K562 (cell line): ENCODE measurements around the gene ITSN1. TPM values are rescaled to one million over a fixed set of nuclear protein-coding genes. Genes with fewer than 3 reads are reported as not detected.

ENCODE experiments used
- ARNT ChIP-seq, 2 experiments: fragments of 450-650 bp; IDR thresholded peaks; 2 replicates each; pipeline ENCODE4 v1.6.1; 2016; ENCODE audit warnings: mild to moderate bottlenecking in 1 of 2
- BRCA1 ChIP-seq, 2 experiments: fragments of 450-650 bp in 1 of 2; sonication (generic) in 1 of 2; formaldehyde crosslinking in 1 of 2; IDR thresholded peaks; 2 replicates each; pipeline versions ENCODE4 v1.5.0 to v1.6.1; 2017 to 2020; ENCODE audit warnings: mild to moderate bottlenecking in 1 of 2, missing genetic modification reagents in 1 of 2
- BRD9 ChIP-seq: fragments of 450-650 bp; IDR thresholded peaks from 2 replicates; pipeline ENCODE4 v1.6.1; 2018; ENCODE audit warnings: low read depth; ENCODE audit not compliant: partially characterized antibody
- EHMT2 ChIP-seq: fragments of 450-650 bp; IDR thresholded peaks from 2 replicates; pipeline ENCODE4 v1.6.1; 2018; ENCODE audit warnings: antibody characterized with exemption
- LARP7 ChIP-seq: fragments of 450-650 bp; IDR thresholded peaks from 2 replicates; pipeline ENCODE4 v1.6.1; 2016
- LCOR ChIP-seq: sonication (generic); formaldehyde crosslinking; IDR thresholded peaks from 2 replicates; pipeline ENCODE4 v1.8.0; 2022; ENCODE audit warnings: mild to moderate bottlenecking, missing genetic modification reagents
- LEF1 ChIP-seq: fragments of 450-650 bp; IDR thresholded peaks from 2 replicates; pipeline ENCODE4 v1.6.1; 2016; ENCODE audit warnings: mild to moderate bottlenecking
- RFX1 ChIP-seq: fragments of 450-650 bp; IDR thresholded peaks from 2 replicates; pipeline ENCODE4 v1.6.1; 2016; ENCODE audit warnings: mild to moderate bottlenecking, moderate library complexity
- SETDB1 ChIP-seq: IDR thresholded peaks from one replicate; pipeline ENCODE4 v1.6.1; 2012; ENCODE audit warnings: low read length, control low read depth, inconsistent platforms
- SIRT6 ChIP-seq: IDR thresholded peaks from one replicate; pipeline ENCODE4 v1.6.1; 2012; ENCODE audit warnings: low read depth, mild to moderate bottlenecking, control low read depth, inconsistent platforms, low read length, moderate library complexity
- ZNF165 ChIP-seq: fragments of 250-450 bp; sonication (Bioruptor Pico); IDR thresholded peaks from 2 replicates; pipeline ENCODE4 v1.4.0; 2020; ENCODE audit warnings: borderline replicate concordance
- ZNF174 ChIP-seq: fragments of 250-450 bp; sonication (Bioruptor Pico); IDR thresholded peaks from 2 replicates; pipeline ENCODE4 v1.4.0; 2020; ENCODE audit warnings: mild to moderate bottlenecking
- ZNF785 ChIP-seq: fragments of 250-450 bp; sonication (Bioruptor Pico); IDR thresholded peaks from 2 replicates; pipeline ENCODE4 v1.4.0; 2020; ENCODE audit warnings: mild to moderate bottlenecking
- polyA plus RNA-seq, 8 experiments: library from polyadenylated mRNA; depleted of rRNA in 4 of 8; stranded (reverse) in 5 of 8; unstranded in 3 of 8; fragments of >200 nt; fragmentation: Nextera tagmentation in 2 of 8; fragmentation: Illumina TruSeq in 1 of 8; extraction: Ambion mirVana in 2 of 8; extraction: Trizol in 1 of 8; gene quantifications; 2 replicates each; pipeline versions ENCODE4 v1.2.1 to v1.2.3, GENCODE V29; 2011 to 2014; ENCODE audit warnings: inconsistent platforms in 1 of 8, missing spikeins in 1 of 8
- total RNA-seq, 7 experiments: library from RNA; depleted of rRNA in 6 of 7; stranded (reverse); fragments of >200 nt in 6 of 7; fragmentation: Illumina TruSeq in 2 of 7; extraction: Trizol in 2 of 7; gene quantifications; 2 replicates each; pipeline versions ENCODE4 v1.2.1 to v1.2.3, GENCODE V29; 2011 to 2021; ENCODE audit warnings: low replicate concordance in 1 of 7
- TF ChIP-seq, protein P1 (sequence below): fragments of 450-650 bp; IDR thresholded peaks from 2 replicates; pipeline ENCODE4 v1.6.1; 2018; ENCODE audit not compliant: partially characterized antibody
- TF ChIP-seq, protein P2 (sequence below): sonication (generic); formaldehyde crosslinking; IDR thresholded peaks from 2 replicates; pipeline ENCODE4 v1.8.0; 2022; ENCODE audit warnings: mild to moderate bottlenecking, missing genetic modification reagents
- TF ChIP-seq, protein P3 (sequence below): fragments of 450-650 bp; formaldehyde crosslinking; IDR thresholded peaks from 2 replicates; pipeline ENCODE4 v1.4.0; 2022; ENCODE audit warnings: missing genetic modification characterization
- TF ChIP-seq, protein P4 (sequence below): fragments of 450-650 bp; IDR thresholded peaks from 2 replicates; pipeline ENCODE4 v1.6.1; 2017; ENCODE audit warnings: antibody characterized with exemption
- TF ChIP-seq, protein P5 (sequence below): sonication (generic); formaldehyde crosslinking; IDR thresholded peaks from 2 replicates; pipeline ENCODE4 v1.8.0; 2022; ENCODE audit warnings: mild to moderate bottlenecking, missing genetic modification reagents
- TF ChIP-seq, protein P6 (sequence below): sonication (generic); IDR thresholded peaks from 2 replicates; pipeline ENCODE4 v1.6.1; 2016

Gene ITSN1
- total and polyA plus RNA-seq, 9 of the 15 experiments (the other 6 are each of a cell fraction or from before 2014, with no cell fraction given): 1.1 to 12.6 (median 4.8) TPM

DNA sequence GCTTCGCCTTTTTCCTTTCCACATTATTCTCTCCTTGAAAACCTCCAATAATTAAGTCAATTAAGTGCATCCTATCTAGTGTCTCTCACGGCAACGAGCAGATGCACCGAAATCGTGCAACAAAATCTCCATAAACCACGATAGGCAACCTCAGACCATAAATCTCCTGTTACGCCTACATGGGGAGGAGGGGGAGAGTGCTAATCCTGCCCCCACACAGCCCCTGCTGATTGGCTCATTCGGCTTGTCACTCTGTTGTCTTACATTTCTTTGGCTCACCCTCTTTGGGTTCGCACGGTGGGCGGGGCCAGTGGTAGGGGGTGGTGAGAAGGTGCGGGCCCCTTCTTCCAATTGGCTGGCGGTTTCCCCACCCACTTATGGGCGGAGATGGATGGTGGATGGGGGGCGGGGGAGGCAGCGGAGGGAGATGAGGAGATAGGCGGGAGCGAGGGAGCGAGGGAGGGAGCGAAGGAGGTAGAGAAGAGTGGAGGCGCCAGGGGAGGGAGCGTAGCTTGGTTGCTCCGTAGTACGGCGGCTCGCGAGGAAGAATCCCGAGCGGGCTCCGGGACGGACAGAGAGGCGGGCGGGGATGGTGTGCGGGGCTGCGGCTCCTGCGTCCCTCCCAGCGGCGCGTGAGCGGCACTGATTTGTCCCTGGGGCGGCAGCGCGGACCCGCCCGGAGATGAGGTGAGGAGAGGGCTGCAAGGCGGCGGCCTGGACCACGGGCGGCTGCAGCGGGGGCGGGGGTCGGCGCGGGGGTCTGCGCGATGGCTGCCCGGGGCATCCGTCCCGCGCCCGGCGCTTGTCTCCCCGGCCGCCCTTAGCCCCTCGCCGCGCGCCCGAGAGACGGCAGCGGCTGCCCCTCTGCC, at the start of gene ITSN1 (continued):
- TF ChIP-seq, protein P1, sequence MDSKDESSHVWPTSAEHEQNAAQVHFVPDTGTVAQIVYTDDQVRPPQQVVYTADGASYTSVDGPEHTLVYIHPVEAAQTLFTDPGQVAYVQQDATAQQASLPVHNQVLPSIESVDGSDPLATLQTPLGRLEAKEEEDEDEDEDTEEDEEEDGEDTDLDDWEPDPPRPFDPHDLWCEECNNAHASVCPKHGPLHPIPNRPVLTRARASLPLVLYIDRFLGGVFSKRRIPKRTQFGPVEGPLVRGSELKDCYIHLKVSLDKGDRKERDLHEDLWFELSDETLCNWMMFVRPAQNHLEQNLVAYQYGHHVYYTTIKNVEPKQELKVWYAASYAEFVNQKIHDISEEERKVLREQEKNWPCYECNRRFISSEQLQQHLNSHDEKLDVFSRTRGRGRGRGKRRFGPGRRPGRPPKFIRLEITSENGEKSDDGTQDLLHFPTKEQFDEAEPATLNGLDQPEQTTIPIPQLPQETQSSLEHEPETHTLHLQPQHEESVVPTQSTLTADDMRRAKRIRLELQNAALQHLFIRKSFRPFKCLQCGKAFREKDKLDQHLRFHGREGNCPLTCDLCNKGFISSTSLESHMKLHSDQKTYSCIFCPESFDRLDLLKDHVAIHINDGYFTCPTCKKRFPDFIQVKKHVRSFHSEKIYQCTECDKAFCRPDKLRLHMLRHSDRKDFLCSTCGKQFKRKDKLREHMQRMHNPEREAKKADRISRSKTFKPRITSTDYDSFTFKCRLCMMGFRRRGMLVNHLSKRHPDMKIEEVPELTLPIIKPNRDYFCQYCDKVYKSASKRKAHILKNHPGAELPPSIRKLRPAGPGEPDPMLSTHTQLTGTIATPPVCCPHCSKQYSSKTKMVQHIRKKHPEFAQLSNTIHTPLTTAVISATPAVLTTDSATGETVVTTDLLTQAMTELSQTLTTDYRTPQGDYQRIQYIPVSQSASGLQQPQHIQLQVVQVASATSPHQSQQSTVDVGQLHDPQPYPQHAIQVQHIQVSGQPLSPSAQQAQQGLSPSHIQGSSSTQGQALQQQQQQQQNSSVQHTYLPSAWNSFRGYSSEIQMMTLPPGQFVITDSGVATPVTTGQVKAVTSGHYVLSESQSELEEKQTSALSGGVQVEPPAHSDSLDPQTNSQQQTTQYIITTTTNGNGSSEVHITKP: peak; percentile 69
- TF ChIP-seq, protein P2, sequence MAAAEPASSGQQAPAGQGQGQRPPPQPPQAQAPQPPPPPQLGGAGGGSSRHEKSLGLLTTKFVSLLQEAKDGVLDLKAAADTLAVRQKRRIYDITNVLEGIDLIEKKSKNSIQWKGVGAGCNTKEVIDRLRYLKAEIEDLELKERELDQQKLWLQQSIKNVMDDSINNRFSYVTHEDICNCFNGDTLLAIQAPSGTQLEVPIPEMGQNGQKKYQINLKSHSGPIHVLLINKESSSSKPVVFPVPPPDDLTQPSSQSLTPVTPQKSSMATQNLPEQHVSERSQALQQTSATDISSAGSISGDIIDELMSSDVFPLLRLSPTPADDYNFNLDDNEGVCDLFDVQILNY: no peak
- TF ChIP-seq ARNT (IDR thresholded peaks at IDR 0.05): peak in 1 of 2 experiments; percentile 83; a peak in 2 of 4 replicates
- no peak for TF ChIP-seq ZNF785 (CRISPR knock-in tag)
- no peak for TF ChIP-seq SETDB1
- TF ChIP-seq, protein P3, sequence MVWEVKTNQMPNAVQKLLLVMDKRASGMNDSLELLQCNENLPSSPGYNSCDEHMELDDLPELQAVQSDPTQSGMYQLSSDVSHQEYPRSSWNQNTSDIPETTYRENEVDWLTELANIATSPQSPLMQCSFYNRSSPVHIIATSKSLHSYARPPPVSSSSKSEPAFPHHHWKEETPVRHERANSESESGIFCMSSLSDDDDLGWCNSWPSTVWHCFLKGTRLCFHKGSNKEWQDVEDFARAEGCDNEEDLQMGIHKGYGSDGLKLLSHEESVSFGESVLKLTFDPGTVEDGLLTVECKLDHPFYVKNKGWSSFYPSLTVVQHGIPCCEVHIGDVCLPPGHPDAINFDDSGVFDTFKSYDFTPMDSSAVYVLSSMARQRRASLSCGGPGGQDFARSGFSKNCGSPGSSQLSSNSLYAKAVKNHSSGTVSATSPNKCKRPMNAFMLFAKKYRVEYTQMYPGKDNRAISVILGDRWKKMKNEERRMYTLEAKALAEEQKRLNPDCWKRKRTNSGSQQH: peak; percentile 66; the same call in 1 of the 2 replicates
- no peak for TF ChIP-seq BRD9
- no peak for TF ChIP-seq SIRT6
- TF ChIP-seq RFX1: no peak
- TF ChIP-seq LEF1: peak; percentile 71; the same call in 1 of the 2 replicates
- no peak for TF ChIP-seq EHMT2
- TF ChIP-seq, protein P4, sequence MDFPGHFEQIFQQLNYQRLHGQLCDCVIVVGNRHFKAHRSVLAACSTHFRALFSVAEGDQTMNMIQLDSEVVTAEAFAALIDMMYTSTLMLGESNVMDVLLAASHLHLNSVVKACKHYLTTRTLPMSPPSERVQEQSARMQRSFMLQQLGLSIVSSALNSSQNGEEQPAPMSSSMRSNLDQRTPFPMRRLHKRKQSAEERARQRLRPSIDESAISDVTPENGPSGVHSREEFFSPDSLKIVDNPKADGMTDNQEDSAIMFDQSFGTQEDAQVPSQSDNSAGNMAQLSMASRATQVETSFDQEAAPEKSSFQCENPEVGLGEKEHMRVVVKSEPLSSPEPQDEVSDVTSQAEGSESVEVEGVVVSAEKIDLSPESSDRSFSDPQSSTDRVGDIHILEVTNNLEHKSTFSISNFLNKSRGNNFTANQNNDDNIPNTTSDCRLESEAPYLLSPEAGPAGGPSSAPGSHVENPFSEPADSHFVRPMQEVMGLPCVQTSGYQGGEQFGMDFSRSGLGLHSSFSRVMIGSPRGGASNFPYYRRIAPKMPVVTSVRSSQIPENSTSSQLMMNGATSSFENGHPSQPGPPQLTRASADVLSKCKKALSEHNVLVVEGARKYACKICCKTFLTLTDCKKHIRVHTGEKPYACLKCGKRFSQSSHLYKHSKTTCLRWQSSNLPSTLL: no peak
- TF ChIP-seq ZNF165: no peak
- TF ChIP-seq, protein P5, sequence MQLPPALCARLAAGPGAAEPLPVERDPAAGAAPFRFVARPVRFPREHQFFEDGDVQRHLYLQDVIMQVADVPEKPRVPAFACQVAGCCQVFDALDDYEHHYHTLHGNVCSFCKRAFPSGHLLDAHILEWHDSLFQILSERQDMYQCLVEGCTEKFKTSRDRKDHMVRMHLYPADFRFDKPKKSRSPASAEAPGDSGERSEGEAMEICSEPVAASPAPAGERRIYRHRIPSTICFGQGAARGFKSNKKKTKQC (CRISPR knock-in tag): no peak
- no peak for TF ChIP-seq ZNF174 (CRISPR knock-in tag)
- no peak for TF ChIP-seq BRCA1 (IDR thresholded peaks at IDR 0.05)
- no peak for TF ChIP-seq BRCA1 (CRISPR knock-in tag; IDR thresholded peaks at IDR 0.05)
- TF ChIP-seq LCOR (CRISPR knock-in tag): peak; percentile 83; the same call in 1 of the 2 replicates
- peak; percentile 93; the same call in 1 of the 2 replicates for TF ChIP-seq LARP7
- TF ChIP-seq, protein P6, sequence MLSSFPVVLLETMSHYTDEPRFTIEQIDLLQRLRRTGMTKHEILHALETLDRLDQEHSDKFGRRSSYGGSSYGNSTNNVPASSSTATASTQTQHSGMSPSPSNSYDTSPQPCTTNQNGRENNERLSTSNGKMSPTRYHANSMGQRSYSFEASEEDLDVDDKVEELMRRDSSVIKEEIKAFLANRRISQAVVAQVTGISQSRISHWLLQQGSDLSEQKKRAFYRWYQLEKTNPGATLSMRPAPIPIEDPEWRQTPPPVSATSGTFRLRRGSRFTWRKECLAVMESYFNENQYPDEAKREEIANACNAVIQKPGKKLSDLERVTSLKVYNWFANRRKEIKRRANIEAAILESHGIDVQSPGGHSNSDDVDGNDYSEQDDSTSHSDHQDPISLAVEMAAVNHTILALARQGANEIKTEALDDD: no peak
